Gastrocnemius medialis (tissue), 4 donors: ENCODE results near the gene HSD17B14.

Experiments
- POLR2A ChIP-seq, 2 donors: fragments of 450-650 bp; IDR thresholded peaks; one replicate each; pipeline ENCODE4 v1.6.1; 2017; ENCODE audit warnings: antibody characterized with exemption in 2 of 2, mild to moderate bottlenecking in 2 of 2, moderate library complexity in 2 of 2
- TF ChIP-seq, protein P1 (sequence below), 5 experiments: fragments of 450-650 bp in 3 of 5; fragments of 200-600 bp in 2 of 5; sonication (generic) in 2 of 5; IDR thresholded peaks in 4 of 5; conservative IDR thresholded peaks in 1 of 5; 1 replicate in 4 of 5; 2 replicates in 1 of 5; pipeline ENCODE4 v1.5.1; 2016 to 2019; ENCODE audit warnings: antibody characterized with exemption in 5 of 5, mild to moderate bottlenecking in 3 of 5, moderate library complexity in 3 of 5

DNA sequence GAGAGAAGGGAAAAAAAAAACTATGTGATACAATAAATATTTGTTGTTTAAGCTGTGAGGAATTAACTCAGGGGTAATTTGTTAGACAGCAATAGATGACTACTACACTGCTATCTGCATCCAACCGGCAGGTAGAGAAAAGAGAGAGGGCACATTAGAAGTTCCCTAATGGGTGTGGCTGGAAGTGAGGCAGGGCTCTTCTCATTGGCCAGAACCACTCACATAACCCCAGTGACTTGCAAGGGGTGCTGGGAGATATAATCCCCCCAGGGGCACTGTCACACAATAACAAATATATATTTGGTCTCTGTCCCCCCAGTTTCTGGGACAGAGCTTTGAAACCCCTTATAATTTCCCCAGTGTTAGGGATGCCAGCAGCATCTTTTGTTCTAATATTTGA is 56.7 kb downstream of the HSD17B14 start:
- TF ChIP-seq, protein P1, sequence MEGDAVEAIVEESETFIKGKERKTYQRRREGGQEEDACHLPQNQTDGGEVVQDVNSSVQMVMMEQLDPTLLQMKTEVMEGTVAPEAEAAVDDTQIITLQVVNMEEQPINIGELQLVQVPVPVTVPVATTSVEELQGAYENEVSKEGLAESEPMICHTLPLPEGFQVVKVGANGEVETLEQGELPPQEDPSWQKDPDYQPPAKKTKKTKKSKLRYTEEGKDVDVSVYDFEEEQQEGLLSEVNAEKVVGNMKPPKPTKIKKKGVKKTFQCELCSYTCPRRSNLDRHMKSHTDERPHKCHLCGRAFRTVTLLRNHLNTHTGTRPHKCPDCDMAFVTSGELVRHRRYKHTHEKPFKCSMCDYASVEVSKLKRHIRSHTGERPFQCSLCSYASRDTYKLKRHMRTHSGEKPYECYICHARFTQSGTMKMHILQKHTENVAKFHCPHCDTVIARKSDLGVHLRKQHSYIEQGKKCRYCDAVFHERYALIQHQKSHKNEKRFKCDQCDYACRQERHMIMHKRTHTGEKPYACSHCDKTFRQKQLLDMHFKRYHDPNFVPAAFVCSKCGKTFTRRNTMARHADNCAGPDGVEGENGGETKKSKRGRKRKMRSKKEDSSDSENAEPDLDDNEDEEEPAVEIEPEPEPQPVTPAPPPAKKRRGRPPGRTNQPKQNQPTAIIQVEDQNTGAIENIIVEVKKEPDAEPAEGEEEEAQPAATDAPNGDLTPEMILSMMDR (IDR thresholded peaks at IDR 0.05 in 4 of 5, conservative IDR thresholded peaks at IDR 0.05 in 1 of 5): no peak
- no peak for TF ChIP-seq POLR2A (IDR thresholded peaks at IDR 0.05)
